GM18508 (cell line): Measurements from ENCODE around the gene DHH.

Experiments used
- ATAC-seq: cut with Tn5 transposase; IDR thresholded peaks from one replicate; pipeline ENCODE4 v1.9.1; 2021; ENCODE audit warnings: moderate number of reproducible peaks; ENCODE audit not compliant: insufficient read depth, unreplicated experiment

DHH gene

GRCh38 chr12:49051777-49052438, 42.7 kb downstream of the DHH start:
- no peak for ATAC-seq

- ATAC-seq, result no peak
Measured at GRCh38 chr12:49051373-49051764, 43.2 kb downstream of the DHH start.

- no peak for ATAC-seq
Measured at GRCh38 chr12:49050507-49051372, 43.9 kb downstream of the DHH start.

- ATAC-seq, result no peak
Measured at GRCh38 chr12:49049566-49050224, 44.9 kb downstream of the DHH start.

- ATAC-seq, result no peak
Measured at GRCh38 chr12:49048953-49049352, 45.6 kb downstream of the DHH start.

GRCh38 chr12:49046129-49046895, 48.3 kb downstream of the DHH start:
- no peak for ATAC-seq

GRCh38 chr12:49044660-49045059, 49.9 kb downstream of the DHH start:
- ATAC-seq, result no peak

GRCh38 chr12:49043856-49044258, 50.7 kb downstream of the DHH start:
- no peak for ATAC-seq

GRCh38 chr12:49043241-49043640, 51.4 kb downstream of the DHH start:
- ATAC-seq, result no peak

- no peak for ATAC-seq
Measured at GRCh38 chr12:49041881-49042484, 52.6 kb downstream of the DHH start.

- no peak for ATAC-seq
Measured at GRCh38 chr12:49041036-49041880, 53.3 kb downstream of the DHH start.

GRCh38 chr12:49040364-49040855, 54.2 kb downstream of the DHH start:
- no peak for ATAC-seq

GRCh38 chr12:49039421-49040363, 54.9 kb downstream of the DHH start:
- no peak for ATAC-seq

- no peak for ATAC-seq
Measured at GRCh38 chr12:49038291-49038955, 56.2 kb downstream of the DHH start.

GRCh38 chr12:49037947-49038237, 56.7 kb downstream of the DHH start:
- ATAC-seq, result no peak

- ATAC-seq, result no peak
Measured at GRCh38 chr12:49037111-49037946, 57.3 kb downstream of the DHH start.
